ENCODE measurements around the gene ARHGEF4.
"Not testable (repeated sequence)": the region's sequence is repeated elsewhere in the genome, so short reads cannot be mapped to it uniquely, and the experiment has no call there.

Gene ARHGEF4

GRCh38 chr2:131077182-131077846 is 240.6 kb downstream of the ARHGEF4 start:
- DNase-seq (ENCODE audit: low read depth in 3 of 3, low spot score in 1 of 3): no peak

DNA sequence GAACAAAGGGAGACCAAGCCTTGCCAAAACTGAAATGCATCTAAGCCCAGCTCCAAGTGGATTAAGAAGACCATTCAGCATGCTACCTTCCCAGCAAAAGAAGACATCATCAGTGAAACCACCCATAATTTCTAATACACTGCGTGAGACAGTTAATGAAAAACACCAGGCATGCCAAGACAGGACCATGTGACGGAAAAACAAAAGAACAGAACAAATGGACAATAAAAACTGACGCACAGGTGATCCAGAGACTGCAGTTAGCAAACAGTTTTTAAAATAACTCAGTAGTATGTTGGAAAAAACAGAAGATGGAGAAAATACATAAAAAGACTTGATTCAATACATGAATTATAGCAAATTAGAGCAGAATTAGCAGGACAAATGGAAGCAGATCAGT is 241.3 kb downstream of the ARHGEF4 start:
- DNase-seq (ENCODE audit: low read depth in 3 of 3, low spot score in 1 of 3): no peak

DNA sequence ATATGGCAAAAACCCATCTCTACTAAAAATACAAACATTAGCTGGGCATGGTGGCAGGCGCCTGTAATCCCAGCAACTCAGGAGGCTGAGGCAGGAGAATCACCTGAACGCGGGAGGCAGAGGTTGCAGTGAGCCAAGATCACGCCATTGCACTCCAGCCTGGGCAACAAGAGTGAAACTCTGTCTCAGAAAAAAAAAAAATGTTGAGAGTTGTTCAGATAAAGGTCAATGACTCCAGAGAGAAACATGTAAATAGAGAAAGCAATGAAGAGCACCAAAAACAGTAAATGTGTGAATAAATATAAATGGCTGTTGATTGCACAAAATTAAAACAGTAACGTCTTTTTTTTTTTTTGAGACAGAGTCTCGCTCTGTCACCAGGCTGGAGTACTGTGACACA is 243.2 kb downstream of the ARHGEF4 start:
- DNase-seq (ENCODE audit: low read depth in 3 of 3, low spot score in 1 of 3): not testable (repeated sequence)

GRCh38 chr2:131081190-131081589 is 244.5 kb downstream of the ARHGEF4 start:
- DNase-seq (ENCODE audit: low read depth in 3 of 3, low spot score in 1 of 3): no peak

DNA sequence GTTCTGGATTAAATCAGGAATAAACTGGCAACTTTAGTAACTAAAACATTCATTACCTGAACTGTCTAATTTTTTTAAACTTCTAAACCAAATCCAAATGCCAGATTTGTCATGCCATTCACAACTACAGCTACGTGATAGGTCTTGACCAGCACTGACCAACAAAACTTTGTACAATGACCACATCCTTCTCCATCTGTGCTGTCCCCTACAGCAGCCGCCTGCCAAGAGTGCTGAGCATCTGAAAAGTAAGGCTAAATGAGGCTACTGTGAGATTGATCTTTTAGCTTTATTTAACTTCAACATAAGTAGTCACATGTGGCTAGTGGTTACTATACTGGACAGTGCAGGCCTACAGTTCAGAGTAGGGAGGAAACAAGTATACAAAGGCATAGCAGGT is 248.9 kb downstream of the ARHGEF4 start:
- no peak for DNase-seq (ENCODE audit: low read depth in 3 of 3, low spot score in 1 of 3)

DNA sequence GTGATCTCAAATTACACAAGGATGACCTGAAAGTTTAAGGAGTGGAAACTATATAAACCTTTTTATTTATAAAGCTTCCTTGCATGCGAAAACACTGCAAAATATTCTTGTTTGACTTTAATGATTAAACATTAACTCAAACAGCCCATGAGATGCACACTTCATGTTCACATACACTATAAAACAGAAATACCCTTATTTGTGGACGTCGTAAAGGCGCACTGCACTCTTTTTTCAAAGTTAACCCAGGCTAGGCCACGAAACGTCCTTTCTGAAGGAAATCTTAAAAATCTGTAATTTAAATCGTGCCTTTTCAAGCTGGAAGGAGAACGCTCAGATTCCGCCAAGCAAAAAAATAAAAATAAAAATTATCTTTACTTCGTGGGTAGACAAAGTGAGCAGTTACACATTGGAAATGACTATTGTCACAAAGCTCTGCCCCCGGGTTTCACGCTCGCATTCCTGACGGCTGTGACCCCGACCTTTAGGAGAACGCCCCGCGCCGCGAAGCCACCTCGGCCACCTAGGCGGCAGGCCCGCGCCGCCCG is 255.8 kb downstream of the ARHGEF4 start:
- DNase-seq (ENCODE audit: low read depth in 3 of 3, low spot score in 1 of 3): no peak

- DNase-seq (ENCODE audit: low read depth in 3 of 3, low spot score in 1 of 3): peak; percentile 57 to 82 (median 77)
Observed at GRCh38 chr2:131093006-131093695, 256.4 kb downstream of the ARHGEF4 start, which contains the start of gene FAM168B. Gene FAM168B, minus strand, starts transcription at chr2:131093460. Its CDS starts 10,814 bp downstream, at chr2:131082646.

GRCh38 chr2:131093696-131094462 is 257.2 kb downstream of the ARHGEF4 start:
- DNase-seq (ENCODE audit: low read depth in 3 of 3, low spot score in 1 of 3): peak in 1 of 3 donors; percentile 8

- DNase-seq (ENCODE audit: low read depth in 3 of 3, low spot score in 1 of 3): no peak
Observed at GRCh38 chr2:131094463-131095281, 258.0 kb downstream of the ARHGEF4 start.
